H7 (cell line): ENCODE results near the gene HIBCH. TPM values are rescaled to one million over a fixed set of nuclear protein-coding genes. Genes with fewer than 3 reads are reported as not detected.
"Not testable (repeated sequence)": the region's sequence is repeated elsewhere in the genome, so short reads cannot be mapped to it uniquely, and the experiment has no call there.

Experiments used
- DNase-seq: peaks from one replicate; pipeline ENCODE4 v3.0.0; 2012
- H3K27me3 ChIP-seq: 2 replicates; pipeline ENCODE4 v1.6.0; 2011; ENCODE audit warnings: mild to moderate bottlenecking, low read length; ENCODE audit not compliant: control insufficient read depth, insufficient read depth
- H3K36me3 ChIP-seq: replicated peaks from 2 replicates; pipeline ENCODE4 v1.5.1; 2011; ENCODE audit warnings: low read length; ENCODE audit not compliant: control insufficient read depth, insufficient read depth
- H3K4me3 ChIP-seq: 2 replicates; pipeline ENCODE4 v1.5.1; 2011; ENCODE audit warnings: low read depth, mild to moderate bottlenecking, control low read depth, low read length, moderate library complexity; ENCODE audit not compliant: insufficient read depth
- total RNA-seq: library from RNA; depleted of rRNA; stranded (reverse); fragments of >200 nt; shearing (Covaris generic); gene quantifications from 2 replicates; pipeline ENCODE4 v1.2.3, GENCODE V29; 2014

The HIBCH gene
- total RNA-seq, 1 experiment from 2014 or later: 13.0 TPM

DNA sequence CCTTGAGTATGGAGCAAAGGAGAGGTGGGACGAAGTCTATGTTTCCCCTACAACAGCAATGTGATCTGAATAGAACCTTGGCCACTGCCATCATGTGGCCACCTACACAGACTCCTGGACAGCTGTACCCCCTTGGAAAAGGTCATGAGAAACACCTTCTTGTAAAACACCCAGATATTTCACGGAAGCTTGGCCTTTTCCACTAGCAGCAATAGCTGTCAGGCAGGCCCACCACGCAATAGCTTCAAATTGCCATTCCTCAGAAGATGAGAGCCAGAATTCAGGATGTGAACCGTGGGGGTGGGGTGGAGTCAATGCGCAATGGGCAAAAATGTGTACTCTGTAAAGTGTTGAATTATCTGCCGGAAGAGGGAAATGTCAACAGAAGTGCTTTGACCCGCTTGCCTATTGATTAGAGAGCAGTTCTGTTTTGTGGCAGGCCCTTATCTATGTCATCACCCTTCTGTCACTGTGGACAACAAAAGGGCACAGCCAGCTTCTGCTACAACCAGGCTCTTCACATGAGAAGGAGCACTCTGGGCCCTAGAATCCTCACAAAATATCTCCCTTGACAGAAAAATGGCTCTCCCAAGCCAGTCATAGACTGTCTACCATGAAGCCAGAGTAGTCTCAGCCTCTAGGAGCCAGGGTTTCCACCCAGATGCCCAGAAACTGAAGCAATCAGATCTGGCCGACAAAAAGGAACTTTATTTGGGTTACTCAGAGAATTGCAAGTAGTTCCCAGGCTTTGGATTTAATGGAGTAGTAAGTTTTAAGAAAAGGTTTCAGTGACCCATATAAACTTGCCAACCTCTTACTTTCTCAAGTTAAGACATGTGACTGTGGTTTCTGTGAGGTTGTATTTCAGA lies 33.3 kb upstream of the HIBCH start:
- H3K36me3 ChIP-seq: no peaks in the 10 kb centered on the region; the same call in 1 of the 2 replicates
- DNase-seq: no peak
- H3K4me3 ChIP-seq: no peak overlapping the region
- no peaks in the 10 kb centered on the region for H3K27me3 ChIP-seq

DNA sequence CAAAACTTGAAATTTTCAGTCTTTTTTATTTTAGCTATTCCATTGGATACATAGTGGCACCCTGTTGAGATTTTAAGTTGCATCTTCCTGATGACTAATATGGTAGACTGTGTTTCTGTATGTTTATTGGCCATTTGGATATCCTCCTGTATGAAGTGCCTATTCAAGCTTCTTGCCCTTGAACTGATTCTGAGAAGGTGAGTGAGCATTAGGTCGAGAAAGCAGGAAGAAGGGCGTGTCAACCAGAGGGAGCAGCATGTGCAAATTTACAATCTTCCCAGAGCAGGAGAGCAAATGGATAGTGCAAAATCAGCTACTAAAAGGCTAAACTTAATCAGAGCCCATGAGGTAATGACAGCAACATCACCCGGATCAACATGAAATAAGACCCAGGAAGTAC lies 32.3 kb upstream of the HIBCH start:
- no peaks in the 10 kb centered on the region; the same call in 1 of the 2 replicates for H3K36me3 ChIP-seq
- no peak for DNase-seq
- no peak overlapping the region for H3K4me3 ChIP-seq
- H3K27me3 ChIP-seq: no peaks in the 10 kb centered on the region

DNA sequence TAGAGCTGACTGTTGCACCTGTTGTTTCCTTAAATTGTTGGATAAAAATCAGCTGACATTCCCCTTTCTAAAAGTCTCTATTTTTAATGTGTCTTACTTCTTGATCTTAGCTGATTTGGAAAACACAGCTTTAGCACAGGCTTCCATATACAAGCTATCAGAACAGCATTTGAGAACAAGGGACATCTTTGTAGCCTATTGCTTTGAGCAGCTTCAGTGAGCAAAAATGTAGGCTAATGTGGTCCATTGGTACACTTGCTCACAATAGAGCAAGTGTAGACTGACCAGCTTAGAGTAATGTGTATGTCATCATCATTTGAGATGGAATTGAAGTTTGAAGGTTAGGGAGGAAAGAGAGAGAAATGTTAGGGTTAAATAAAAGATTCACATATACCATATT lies 30.7 kb upstream of the HIBCH start:
- Histone ChIP-seq H3K4me3 (no peak overlapping the region), H3K27me3 (no peaks in the 10 kb centered on the region), H3K36me3 (no peaks in the 10 kb centered on the region; the same call in 1 of the 2 replicates)
- DNase-seq: no peak

DNA sequence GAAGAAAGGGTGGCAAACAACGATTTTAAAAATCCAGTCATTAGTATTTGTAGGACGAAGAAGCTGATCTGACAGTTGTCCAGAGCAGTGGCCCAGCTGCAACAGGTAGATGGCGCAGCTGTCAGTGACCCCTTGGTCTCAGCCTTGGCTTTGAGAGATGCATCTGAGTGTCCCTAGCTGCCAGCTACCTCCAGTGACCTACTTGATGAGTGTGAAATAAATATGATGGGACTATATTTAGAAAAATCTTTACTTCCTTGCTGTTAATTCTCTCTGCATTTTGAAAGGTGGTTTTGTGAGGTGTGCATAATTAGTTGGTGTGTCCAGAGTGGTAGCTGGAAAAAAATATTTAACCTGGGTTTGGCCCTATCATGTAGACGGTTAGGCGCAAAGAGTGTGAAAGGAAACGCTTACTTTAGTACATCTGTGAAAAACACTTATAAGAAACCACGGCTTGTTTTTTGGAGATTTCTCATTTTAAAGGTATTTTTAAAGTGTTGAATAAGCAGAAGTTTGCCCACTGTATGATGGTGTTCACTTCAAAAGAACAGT lies 24.7 kb upstream of the HIBCH start:
- Histone ChIP-seq H3K27me3 (peaks cover 8% of the 10 kb centered on the region; the same call in 1 of the 2 replicates), H3K4me3 (peak overlapping the region; percentile 63), H3K36me3 (no peaks in the 10 kb centered on the region)
- DNase-seq: no peak

DNA sequence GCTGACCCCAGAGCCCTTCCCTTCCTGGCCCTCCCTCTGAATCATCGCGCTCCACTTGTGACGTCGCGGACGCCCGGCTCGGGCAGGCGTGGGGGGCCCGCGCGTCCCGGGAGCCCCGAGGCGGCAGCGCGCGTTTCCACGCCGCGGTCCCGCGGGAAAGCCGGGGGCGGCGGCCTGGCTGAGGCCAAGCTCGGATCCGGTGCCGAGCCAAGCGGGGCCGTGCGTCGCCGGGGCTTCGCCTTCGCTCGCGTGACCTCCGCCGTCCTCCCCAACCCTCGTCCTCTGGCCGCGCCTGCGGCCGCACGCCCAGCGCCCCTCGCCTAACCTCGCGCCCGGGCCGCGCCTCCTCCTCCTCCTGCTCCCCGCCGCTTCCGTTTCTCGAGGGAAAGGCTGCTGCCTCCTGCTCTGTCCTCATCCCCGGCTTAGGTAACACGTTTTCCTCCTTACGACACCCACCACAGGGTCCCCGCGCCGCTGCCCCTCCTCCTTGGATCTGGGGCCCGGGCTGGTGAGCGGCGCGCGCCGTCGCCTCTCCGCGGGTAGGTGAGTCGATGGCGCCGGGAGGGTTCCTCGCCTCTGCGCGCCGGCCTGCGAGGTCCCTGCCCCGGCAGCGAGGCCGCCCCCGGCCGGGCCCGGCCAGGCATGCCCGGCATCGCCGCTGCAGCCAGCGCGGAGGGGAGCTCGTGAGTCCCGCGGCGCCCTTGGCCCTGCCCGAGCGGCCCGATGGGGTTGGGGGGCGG lies 24.1 kb upstream of the HIBCH start, which contains the start of gene INPP1:
TSS of gene INPP1 (plus strand) at position 54 of the 740 bp plus-strand sequence. CDS start 16,514 bp downstream, outside the sequence.
- H3K27me3 ChIP-seq: peaks cover 8% of the 10 kb centered on the region; the same call in 1 of the 2 replicates
- peak; percentile 81 for DNase-seq
- H3K36me3 ChIP-seq: no peaks in the 10 kb centered on the region
- H3K4me3 ChIP-seq: peak within 1 kb of the TSS; percentile 63

DNA sequence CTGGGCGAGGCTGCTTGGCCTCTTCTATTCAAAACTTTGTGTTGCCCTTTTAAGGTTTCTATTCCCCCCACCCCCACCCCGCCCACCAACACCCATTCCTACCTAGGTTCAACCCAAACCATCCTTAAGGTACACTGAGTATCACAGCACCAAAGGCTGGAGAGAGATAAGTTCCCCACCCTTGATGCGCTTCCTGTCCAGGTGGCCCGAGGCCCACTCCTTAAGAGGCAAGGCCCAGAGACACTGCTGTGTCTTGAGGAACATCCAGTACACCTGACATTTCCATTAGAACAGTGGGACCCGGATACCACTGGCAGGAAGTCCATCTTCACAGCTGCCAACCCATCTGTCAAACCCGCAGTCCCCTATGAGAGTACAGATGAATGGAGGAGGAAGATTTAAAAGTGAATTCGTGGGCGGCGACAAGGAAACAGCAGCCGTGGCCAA lies 23.5 kb upstream of the HIBCH start:
- H3K27me3 ChIP-seq: peaks cover 8% of the 10 kb centered on the region; the same call in 1 of the 2 replicates
- H3K36me3 ChIP-seq: no peaks in the 10 kb centered on the region
- DNase-seq: no peak
- peak overlapping the region; percentile 63 for H3K4me3 ChIP-seq

DNA sequence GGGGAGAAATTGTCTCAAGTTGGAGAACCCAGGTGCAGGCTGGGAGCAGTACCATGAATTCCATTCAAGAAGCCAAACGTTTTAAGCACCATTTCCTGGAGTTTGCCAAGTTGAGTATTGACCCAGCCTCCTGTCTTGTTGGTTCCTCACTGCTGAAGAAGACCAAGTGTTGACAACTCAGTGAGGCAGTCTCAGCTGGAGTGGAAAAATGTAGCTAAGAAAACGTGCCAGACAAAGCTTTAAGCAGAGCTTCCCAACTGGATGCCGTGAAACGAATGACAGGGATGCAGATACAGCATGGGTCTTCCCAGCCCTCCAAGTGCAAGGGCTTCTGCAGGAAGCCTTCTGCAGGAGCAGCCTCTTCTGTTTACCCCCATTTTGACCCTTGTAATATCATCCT lies 23.0 kb upstream of the HIBCH start:
- Histone ChIP-seq H3K36me3 (no peaks in the 10 kb centered on the region), H3K27me3 (peaks cover 8% of the 10 kb centered on the region; the same call in 1 of the 2 replicates), H3K4me3 (no peak overlapping the region)
- DNase-seq: no peak

DNA sequence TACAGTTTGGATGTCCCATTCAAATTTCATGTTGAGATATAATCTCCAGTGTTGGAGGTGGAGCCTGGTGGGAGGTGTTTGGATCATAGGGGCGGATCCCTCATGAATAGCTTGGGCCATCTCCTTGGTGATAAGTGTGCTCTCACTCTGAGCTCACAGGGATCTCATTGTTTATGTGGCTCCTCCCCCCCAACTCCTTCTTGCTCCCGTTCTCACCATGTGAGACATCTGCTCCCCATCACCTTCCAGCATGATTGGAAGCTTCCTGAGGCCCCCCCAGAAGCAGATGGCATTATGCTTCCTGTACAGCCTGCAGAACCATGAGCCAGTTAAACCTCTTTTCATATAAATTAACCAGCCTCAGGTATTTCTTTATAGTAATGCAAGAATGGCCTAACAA lies 20.7 kb upstream of the HIBCH start:
- no peaks in the 10 kb centered on the region for H3K36me3 ChIP-seq
- DNase-seq: peak; percentile 37
- H3K4me3 ChIP-seq: no peak overlapping the region

DNA sequence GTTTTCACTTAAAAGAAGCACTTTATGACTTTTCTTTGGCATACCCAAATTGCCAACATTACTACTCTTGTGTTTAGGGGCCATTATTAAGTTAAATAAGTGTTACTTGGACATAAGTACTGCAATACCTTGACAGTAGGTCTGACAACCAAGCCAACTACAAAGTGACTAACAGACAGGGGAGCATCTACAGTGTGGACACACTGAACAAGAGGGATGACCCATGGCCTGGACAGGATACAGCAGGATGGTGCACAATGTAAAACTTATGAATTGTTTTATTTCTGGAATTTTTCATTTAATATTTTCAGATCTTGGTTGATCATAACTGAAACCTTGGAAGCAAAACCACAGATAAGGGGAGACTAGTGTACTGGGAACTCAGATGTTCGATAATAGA lies 19.8 kb upstream of the HIBCH start:
- Histone ChIP-seq H3K4me3 (no peak overlapping the region), H3K27me3 (peaks cover 8% of the 10 kb centered on the region; the same call in 1 of the 2 replicates), H3K36me3 (no peaks in the 10 kb centered on the region)
- DNase-seq: no peak

More for the DNA sequence above, 20.7 kb upstream of the HIBCH start:
- H3K27me3 ChIP-seq: peaks cover 8% of the 10 kb centered on the region; the same call in 1 of the 2 replicates

DNA sequence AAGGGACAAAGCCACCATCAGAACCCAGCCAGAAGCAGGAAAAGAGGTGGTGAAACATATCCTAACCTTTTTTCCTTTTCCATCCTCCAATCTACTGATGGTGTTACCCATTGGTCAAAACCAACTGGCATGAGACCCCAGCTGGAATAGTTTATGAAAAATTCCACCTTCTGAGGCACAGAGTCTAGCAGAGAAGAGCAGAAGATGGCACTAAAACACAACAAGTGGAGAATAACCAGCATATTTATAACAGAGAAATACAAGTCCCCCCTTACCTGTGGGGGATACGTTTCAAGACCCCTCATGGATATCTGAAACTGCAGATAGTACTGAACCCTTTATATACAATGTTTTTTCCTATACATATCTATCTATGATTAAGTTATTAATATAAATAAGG lies 18.8 kb upstream of the HIBCH start:
- no peak overlapping the region for H3K4me3 ChIP-seq
- no peaks in the 10 kb centered on the region for H3K36me3 ChIP-seq
- peaks cover 5% of the 10 kb centered on the region; the same call in 1 of the 2 replicates for H3K27me3 ChIP-seq
- DNase-seq: no peak

DNA sequence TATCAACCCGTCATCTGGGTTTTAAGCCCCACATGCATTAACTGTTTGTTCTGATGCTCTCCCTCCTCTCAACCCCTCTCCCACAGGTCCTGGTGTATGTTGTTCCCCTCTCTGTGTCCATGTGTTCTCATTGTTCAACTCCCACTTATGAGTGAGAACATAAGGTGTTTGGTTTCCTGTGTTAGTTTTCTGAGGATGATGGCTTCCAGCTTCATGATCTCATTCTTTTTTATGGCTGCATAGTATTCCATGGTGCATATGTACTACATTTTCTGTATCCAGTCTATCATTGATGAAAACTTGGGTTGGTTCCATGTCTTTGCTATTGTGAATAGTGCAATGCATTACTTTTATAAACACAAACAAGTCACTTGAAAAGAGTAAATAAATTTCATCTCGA lies 16.8 kb upstream of the HIBCH start:
- no peak overlapping the region for H3K4me3 ChIP-seq
- no peaks in the 10 kb centered on the region for H3K27me3 ChIP-seq
- no peaks in the 10 kb centered on the region for H3K36me3 ChIP-seq
- DNase-seq: no peak

DNA sequence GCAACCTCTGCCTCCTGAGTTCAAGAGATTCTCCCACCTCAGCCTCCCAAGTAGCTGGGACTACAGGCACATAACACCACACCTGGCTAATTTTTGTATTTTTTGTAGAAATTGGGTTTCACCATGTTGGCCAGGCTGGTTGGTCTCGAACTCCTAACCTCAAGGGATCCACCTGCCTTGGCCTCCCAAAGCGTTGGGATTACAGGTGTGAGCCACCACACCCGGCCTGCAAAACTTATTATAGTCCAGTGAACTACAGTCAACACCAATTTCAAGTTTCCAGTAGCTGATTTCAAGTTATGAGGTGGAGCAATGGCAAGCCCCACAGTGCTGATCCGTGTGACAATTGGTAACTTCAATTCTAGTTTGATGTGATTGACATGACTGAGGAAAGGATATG lies 16.0 kb upstream of the HIBCH start:
- not testable (repeated sequence) for DNase-seq, H3K4me3 ChIP-seq, H3K36me3 ChIP-seq, H3K27me3 ChIP-seq

DNA sequence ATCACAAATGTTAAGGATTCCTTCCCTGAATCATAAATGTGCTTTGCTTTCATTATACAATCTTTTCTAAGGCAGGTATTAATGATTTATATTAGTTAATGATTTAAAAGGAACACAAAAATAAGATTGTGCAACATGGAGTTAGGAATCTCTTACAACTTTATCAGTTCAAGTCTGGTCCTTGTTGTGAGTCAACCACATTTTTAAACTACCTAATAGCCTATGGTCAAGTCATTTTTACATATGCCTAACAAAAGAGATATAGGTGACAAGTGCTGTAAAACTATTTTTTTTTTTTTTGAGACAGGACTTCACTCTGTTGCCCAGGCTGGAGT lies 15.6 kb upstream of the HIBCH start:
- DNase-seq: no peak
- Histone ChIP-seq H3K36me3 (no peaks in the 10 kb centered on the region), H3K27me3 (no peaks in the 10 kb centered on the region), H3K4me3 (no peak overlapping the region)

DNA sequence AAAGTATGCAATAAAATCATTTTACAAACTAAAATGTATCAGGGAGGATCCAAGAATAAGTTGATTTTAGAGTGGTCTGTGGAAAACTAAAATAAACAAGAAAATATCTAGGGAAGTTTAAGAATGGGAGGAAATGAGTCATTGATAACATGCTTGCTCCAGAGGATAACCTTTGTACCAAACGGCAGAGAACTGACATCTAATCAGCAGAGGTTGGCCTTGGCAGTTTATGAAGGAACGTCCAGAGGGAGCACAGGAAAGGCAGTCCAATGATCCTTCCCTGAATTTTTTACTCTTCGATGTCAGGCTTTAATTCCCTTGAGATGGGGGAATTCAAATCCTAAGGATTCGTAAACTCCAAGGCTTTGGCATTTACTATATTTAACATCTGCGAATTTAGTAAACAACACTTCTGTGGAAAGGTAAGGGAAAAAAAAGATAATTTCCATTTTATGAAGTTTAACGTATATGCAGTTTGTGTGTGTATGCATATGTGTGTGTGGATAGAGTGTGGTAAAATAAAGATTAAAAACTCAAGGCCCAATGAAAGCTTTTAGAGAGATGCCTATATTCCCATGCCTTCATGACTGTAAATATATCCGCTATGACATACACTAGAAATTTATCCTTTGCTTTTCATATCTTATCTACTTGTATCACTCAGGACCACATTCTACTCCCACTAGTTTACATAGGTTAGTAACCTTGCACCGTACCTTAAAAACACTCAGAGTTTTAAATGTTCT lies 15.0 kb upstream of the HIBCH start:
- DNase-seq: no peak
- no peak overlapping the region for H3K4me3 ChIP-seq
- H3K27me3 ChIP-seq: no peaks in the 10 kb centered on the region
- no peaks in the 10 kb centered on the region for H3K36me3 ChIP-seq
